Neutrophil (primary cell): ENCODE data around the gene KANK2.

ENCODE experiments used
- H3K27ac ChIP-seq: fragments of 200-600 bp; sonication (generic); 2 replicates; pipeline ENCODE4 v1.5.1; 2016; ENCODE audit warnings: mild to moderate bottlenecking, moderate library complexity
- H3K27me3 ChIP-seq: fragments of 200-600 bp; sonication (generic); 2 replicates; pipeline ENCODE4 v1.6.0; 2016; ENCODE audit warnings: mild to moderate bottlenecking
- H3K36me3 ChIP-seq: fragments of 200-600 bp; sonication (generic); 2 replicates; pipeline ENCODE4 v1.5.1; 2017
- H3K4me1 ChIP-seq, 2 experiments: fragments of 200-600 bp in 1 of 2; sonication (generic) in 1 of 2; 1 replicate in 1 of 2; 2 replicates in 1 of 2; pipeline versions ENCODE4 v1.5.1 to v1.6.1; 2013 to 2016; ENCODE audit warnings: low read depth in 1 of 2, low read length in 1 of 2, mild to moderate bottlenecking in 1 of 2, moderate library complexity in 1 of 2; ENCODE audit not compliant: control insufficient read depth in 1 of 2, insufficient read depth in 1 of 2
- H3K4me3 ChIP-seq, 2 experiments: fragments of 200-600 bp in 1 of 2; sonication (generic) in 1 of 2; 1 replicate in 1 of 2; 2 replicates in 1 of 2; pipeline ENCODE4 v1.5.1; 2013 to 2016; ENCODE audit warnings: low read depth in 1 of 2, low read length in 1 of 2, mild to moderate bottlenecking in 1 of 2, moderate library complexity in 1 of 2
- H3K9me3 ChIP-seq: fragments of 200-600 bp; sonication (generic); 2 replicates; pipeline ENCODE4 v1.5.1; 2016
- TF ChIP-seq, protein P1 (sequence below): fragments of 200-600 bp; sonication (generic); IDR thresholded peaks from 2 replicates; pipeline ENCODE4 v1.5.1; 2016; ENCODE audit warnings: antibody characterized with exemption

KANK2 gene

DNA sequence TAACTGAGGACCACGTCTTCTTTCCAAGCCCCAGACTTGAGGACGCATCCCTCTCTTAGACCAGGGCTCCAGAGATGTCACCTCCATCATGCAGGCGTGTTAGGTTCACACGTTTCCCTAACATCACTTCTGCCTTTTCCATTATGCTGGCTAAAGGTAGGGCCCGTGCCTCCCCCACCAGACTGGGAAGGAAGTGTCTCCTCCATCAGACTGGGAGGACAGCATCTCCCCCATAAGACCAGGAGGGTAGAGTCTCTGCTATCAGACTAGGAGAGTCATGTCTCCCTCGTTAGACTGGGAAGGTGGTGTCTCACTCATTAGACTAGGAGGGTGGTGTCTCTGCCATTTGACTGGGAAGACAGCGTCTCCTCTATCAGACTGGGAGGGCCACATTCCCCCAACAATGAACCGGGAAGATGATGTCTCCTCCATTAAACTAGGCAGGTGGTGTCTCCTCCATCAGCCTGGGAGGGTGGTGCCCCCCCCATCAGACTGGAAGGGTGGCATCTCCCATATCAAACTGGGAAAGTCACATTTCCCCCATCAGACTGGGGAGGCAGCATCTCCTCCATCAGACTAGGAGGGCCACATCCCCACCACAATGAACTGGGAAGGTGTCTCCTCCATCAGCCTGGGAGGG lies 23.7 kb downstream of the KANK2 start:
- no peak overlapping the region for H3K27ac ChIP-seq
- no peaks in the 10 kb centered on the region for H3K4me1 ChIP-seq
- no peaks in the 10 kb centered on the region for H3K9me3 ChIP-seq
- no peak overlapping the region for H3K4me3 ChIP-seq
- no peaks in the 10 kb centered on the region for H3K27me3 ChIP-seq
- TF ChIP-seq, protein P1, sequence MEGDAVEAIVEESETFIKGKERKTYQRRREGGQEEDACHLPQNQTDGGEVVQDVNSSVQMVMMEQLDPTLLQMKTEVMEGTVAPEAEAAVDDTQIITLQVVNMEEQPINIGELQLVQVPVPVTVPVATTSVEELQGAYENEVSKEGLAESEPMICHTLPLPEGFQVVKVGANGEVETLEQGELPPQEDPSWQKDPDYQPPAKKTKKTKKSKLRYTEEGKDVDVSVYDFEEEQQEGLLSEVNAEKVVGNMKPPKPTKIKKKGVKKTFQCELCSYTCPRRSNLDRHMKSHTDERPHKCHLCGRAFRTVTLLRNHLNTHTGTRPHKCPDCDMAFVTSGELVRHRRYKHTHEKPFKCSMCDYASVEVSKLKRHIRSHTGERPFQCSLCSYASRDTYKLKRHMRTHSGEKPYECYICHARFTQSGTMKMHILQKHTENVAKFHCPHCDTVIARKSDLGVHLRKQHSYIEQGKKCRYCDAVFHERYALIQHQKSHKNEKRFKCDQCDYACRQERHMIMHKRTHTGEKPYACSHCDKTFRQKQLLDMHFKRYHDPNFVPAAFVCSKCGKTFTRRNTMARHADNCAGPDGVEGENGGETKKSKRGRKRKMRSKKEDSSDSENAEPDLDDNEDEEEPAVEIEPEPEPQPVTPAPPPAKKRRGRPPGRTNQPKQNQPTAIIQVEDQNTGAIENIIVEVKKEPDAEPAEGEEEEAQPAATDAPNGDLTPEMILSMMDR: no peak
- no peaks in the 10 kb centered on the region for H3K36me3 ChIP-seq

DNA sequence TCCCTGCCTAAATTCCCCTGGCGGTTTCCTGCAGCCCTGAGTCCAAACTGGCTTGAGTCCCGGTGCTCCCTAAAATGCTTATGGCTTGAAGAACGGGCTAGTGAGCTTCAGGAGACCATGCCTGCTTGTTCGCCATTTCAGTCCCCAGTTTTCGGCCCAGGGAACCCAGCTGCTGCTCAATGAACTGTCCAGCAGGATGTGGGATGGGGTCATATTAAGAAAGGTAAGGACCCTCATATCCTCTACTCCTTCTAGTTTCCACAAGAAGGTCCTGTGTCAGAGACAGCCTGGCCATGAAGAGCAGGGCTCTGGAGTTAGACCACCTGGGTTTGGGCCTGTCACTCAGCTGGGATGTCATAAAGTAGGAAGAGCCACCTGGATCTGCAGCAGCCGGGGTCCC lies 24.8 kb downstream of the KANK2 start:
- no peak overlapping the region for H3K27ac ChIP-seq
- TF ChIP-seq, protein P1: no peak
- H3K36me3 ChIP-seq: no peaks in the 10 kb centered on the region
- no peaks in the 10 kb centered on the region for H3K9me3 ChIP-seq
- H3K4me1 ChIP-seq: no peaks in the 10 kb centered on the region
- H3K4me3 ChIP-seq: no peak overlapping the region
- no peaks in the 10 kb centered on the region for H3K27me3 ChIP-seq

DNA sequence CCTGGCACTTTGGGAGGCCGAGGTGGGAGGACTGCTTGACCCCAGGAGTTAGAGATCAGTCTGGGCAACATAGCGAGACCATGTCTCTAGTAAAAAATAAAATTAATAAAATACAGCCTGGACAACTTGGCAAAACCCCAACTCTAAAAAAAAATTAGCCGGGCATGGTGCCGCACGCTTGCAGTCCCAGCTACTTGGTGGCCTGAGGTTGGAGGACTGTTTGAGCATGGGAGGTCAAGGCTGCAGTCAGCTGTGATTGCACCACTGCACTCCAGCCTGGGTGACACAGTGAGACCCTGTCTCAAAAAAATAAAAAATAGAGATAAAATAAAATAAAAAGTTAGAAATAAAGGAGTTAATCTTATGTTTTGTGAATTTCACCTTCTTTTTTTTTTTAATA lies 26.2 kb downstream of the KANK2 start:
- no peaks in the 10 kb centered on the region for H3K9me3 ChIP-seq
- H3K27me3 ChIP-seq: no peaks in the 10 kb centered on the region
- no peaks in the 10 kb centered on the region for H3K4me1 ChIP-seq
- TF ChIP-seq, protein P1: no peak
- no peak overlapping the region for H3K27ac ChIP-seq
- no peak overlapping the region for H3K4me3 ChIP-seq
- no peaks in the 10 kb centered on the region for H3K36me3 ChIP-seq

DNA sequence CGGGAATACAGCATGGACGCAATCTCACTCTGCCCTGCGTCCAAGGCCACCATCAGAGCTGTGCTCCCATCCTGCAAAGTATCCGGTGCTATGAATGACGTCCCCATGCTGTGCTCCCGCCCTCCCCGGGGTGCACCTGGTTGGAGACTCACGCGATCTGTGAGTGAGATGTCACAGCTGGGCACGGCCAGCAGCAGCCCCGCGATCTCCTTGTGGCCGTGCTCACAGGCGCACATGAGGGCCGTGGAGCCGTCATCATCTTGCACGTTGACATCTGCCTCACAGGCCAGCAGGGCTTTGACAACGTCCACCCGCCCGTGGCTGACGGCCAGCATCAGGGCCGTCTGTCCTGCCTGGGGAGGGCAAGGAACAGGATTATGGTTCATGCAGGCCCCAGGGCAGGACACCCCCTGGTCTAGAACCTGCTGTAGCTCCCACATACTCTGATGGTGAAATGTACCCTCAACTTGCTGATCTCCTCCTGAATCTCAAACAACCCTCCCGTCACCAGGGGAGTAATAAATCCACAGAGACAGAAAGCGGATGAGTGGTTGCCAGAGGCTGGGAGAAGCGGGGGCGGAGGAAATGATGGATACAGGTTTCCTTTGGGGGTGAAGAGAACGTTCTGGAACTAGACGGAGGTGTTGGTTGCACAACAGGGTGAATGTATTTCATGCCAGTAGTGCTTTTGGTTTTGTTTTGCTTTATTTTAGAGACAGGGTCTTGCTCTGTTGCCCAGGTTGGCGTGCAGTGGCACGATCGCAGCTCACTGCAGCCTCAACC lies 27.3 kb downstream of the KANK2 start:
- H3K36me3 ChIP-seq: no peaks in the 10 kb centered on the region
- TF ChIP-seq, protein P1: no peak
- H3K27ac ChIP-seq: no peak overlapping the region
- no peaks in the 10 kb centered on the region for H3K9me3 ChIP-seq
- no peak overlapping the region for H3K4me3 ChIP-seq
- H3K27me3 ChIP-seq: no peaks in the 10 kb centered on the region
- H3K4me1 ChIP-seq: no peaks in the 10 kb centered on the region

DNA sequence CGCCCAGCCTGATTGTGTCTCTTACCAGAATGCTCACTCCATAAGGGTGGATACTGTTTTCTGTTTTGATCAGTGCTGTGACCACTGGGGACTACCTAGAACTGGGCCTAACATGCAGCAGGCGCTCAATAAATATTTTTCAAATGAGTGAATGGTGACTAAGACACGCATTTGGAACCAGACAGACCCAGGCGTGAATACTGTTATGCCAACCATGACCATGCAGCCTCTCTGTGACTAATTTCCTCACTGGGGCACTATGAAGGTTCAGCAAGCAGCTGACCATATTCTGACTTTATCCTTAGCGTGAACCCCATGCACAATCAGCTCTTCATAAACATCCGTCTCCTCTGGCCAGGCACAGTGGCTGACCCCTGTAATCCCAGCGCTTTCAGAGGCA lies 28.8 kb downstream of the KANK2 start:
- Histone ChIP-seq H3K27me3 (no peaks in the 10 kb centered on the region), H3K4me1 (no peaks in the 10 kb centered on the region), H3K9me3 (no peaks in the 10 kb centered on the region), H3K36me3 (no peaks in the 10 kb centered on the region), H3K4me3 (no peak overlapping the region), H3K27ac (no peak overlapping the region)
- TF ChIP-seq, protein P1: no peak
